Osteocyte (in vitro differentiated cells): ENCODE data around the gene CDH11. TPM values are rescaled to one million over a fixed set of nuclear protein-coding genes. Genes with fewer than 3 reads are reported as not detected.

Source experiments
- DNase-seq: peaks from one replicate; pipeline ENCODE4 v3.0.0; 2021; ENCODE audit warnings: mixed read lengths; ENCODE audit not compliant: unreplicated experiment; ENCODE audit errors: extremely low spot score
- H3K27ac Mint-ChIP-seq: one replicate; pipeline ENCODE4 v1.8.0; 2021; ENCODE audit warnings: mild to moderate bottlenecking, mixed read lengths; ENCODE audit not compliant: unreplicated experiment
- H3K27me3 Mint-ChIP-seq: one replicate; pipeline ENCODE4 v1.8.0; 2021; ENCODE audit warnings: mixed read lengths; ENCODE audit not compliant: unreplicated experiment
- H3K36me3 Mint-ChIP-seq: one replicate; pipeline ENCODE4 v1.8.0; 2021; ENCODE audit warnings: mixed read lengths; ENCODE audit not compliant: unreplicated experiment
- H3K4me1 Mint-ChIP-seq: one replicate; pipeline ENCODE4 v1.8.0; 2021; ENCODE audit warnings: mixed read lengths; ENCODE audit not compliant: unreplicated experiment
- H3K4me3 Mint-ChIP-seq: one replicate; pipeline ENCODE4 v1.8.0; 2021; ENCODE audit warnings: mild to moderate bottlenecking, moderate library complexity, mixed read lengths; ENCODE audit not compliant: unreplicated experiment
- H3K9me3 Mint-ChIP-seq: one replicate; pipeline ENCODE4 v1.8.0; 2021; ENCODE audit warnings: mixed read lengths; ENCODE audit not compliant: unreplicated experiment
- total RNA-seq: library from RNA; stranded (reverse); gene quantifications from 2 replicates; pipeline ENCODE4 v1.2.1, GENCODE V29; 2021
- TF ChIP-seq, protein P1 (sequence below): fragments of 200-600 bp; sonication (generic); IDR thresholded peaks from 2 replicates; pipeline ENCODE4 v1.5.0; 2021; ENCODE audit warnings: antibody characterized with exemption, mild to moderate bottlenecking, moderate library complexity

The CDH11 gene
- total RNA-seq, 1 donor from 2014 or later = 560 TPM

DNA sequence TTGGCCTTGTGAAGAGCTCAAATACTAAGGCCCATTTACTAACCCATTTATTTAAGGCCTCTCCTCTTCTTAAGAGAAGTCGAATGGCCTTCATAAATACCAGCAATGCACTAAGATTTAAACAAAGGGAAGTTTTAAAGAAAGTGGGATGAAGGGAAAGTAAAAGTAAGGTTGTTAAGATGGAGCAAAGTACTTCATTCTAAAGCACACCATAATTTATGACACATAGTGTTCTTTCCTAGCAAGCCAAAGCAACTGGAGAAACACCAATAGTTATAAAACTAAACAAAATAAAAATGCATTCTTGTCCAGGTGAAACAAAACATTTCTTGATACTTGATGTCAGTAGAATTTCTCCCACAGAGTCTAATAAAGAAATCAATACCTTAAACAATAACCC is 27.9 kb downstream of the CDH11 start:
- Mint-ChIP-seq H3K27me3 (no peaks in the 10 kb centered on the region), H3K4me1 (peaks cover 17% of the 10 kb centered on the region), H3K27ac (no peak overlapping the region), H3K36me3 (peaks cover 27% of the 10 kb centered on the region), H3K4me3 (no peak overlapping the region), H3K9me3 (no peaks in the 10 kb centered on the region)
- DNase-seq = no peak
- TF ChIP-seq, protein P1, sequence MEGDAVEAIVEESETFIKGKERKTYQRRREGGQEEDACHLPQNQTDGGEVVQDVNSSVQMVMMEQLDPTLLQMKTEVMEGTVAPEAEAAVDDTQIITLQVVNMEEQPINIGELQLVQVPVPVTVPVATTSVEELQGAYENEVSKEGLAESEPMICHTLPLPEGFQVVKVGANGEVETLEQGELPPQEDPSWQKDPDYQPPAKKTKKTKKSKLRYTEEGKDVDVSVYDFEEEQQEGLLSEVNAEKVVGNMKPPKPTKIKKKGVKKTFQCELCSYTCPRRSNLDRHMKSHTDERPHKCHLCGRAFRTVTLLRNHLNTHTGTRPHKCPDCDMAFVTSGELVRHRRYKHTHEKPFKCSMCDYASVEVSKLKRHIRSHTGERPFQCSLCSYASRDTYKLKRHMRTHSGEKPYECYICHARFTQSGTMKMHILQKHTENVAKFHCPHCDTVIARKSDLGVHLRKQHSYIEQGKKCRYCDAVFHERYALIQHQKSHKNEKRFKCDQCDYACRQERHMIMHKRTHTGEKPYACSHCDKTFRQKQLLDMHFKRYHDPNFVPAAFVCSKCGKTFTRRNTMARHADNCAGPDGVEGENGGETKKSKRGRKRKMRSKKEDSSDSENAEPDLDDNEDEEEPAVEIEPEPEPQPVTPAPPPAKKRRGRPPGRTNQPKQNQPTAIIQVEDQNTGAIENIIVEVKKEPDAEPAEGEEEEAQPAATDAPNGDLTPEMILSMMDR = no peak

- DNase-seq = no peak
These were observed 38.6 kb downstream of the CDH11 start for GRCh38 chr16:65083164-65083857.

GRCh38 chr16:65079549-65079948 is 42.3 kb downstream of the CDH11 start:
- DNase-seq = no peak
- TF ChIP-seq, protein P1 = no peak
- Mint-ChIP-seq H3K27ac (no peak overlapping the region), H3K4me1 (peaks cover 8% of the 10 kb centered on the region), H3K27me3 (no peaks in the 10 kb centered on the region), H3K9me3 (no peaks in the 10 kb centered on the region), H3K4me3 (no peak overlapping the region), H3K36me3 (peaks cover 18% of the 10 kb centered on the region)

More at GRCh38 chr16:65083164-65083857, 38.6 kb downstream of the CDH11 start:
- Mint-ChIP-seq H3K36me3 (peaks cover 15% of the 10 kb centered on the region), H3K27me3 (no peaks in the 10 kb centered on the region), H3K4me3 (no peak overlapping the region), H3K9me3 (no peaks in the 10 kb centered on the region), H3K27ac (no peak overlapping the region), H3K4me1 (peaks cover 12% of the 10 kb centered on the region)
- TF ChIP-seq, protein P1 = no peak

DNA sequence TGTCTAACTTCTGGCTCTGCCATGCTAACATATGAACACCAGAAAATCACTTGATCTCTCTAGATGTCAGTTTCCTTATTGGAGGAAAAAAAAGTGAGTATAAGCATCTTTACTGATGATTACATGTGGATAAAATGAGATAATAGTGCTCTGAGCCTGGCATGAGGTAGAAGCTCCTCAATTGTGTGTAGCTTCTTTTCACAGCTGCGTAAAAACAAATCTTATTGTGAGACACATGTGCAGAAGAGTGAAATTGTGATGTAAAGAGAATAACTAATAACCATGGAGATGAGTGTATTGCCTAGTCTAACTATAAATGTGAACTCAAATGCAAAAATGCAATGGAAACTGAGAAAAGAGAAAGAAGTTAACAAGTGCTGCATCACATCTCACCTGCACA is 44.7 kb downstream of the CDH11 start:
- Mint-ChIP-seq H3K27ac (no peak overlapping the region), H3K9me3 (no peaks in the 10 kb centered on the region), H3K4me1 (peaks cover 8% of the 10 kb centered on the region), H3K27me3 (no peaks in the 10 kb centered on the region), H3K36me3 (peaks cover 16% of the 10 kb centered on the region), H3K4me3 (no peak overlapping the region)
- no peak for DNase-seq
- TF ChIP-seq, protein P1 = no peak

DNA sequence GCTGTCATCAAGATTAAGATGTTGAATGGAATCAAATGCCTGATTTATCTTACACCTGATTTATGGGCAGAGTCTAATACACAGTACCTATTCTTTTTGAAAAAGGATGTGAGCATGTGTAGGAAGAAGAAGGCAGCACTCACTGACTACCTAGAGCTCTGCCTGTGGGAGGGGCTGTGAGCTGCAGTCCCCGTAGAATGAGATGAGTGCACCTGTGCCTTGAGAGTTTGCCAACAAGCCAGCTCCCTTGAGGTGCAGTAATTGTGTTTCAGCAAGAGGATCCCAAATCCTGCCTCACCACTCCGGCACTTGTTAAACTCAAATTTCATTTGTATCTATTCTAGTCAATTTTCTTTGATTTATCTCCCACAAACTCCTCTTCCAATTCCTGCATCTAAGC is 46.0 kb downstream of the CDH11 start:
- no peak for DNase-seq
- H3K36me3 Mint-ChIP-seq = peaks cover 20% of the 10 kb centered on the region
- no peaks in the 10 kb centered on the region for H3K9me3 Mint-ChIP-seq
- H3K27me3 Mint-ChIP-seq = no peaks in the 10 kb centered on the region
- no peak overlapping the region for H3K27ac Mint-ChIP-seq
- TF ChIP-seq, protein P1 = no peak
- no peak overlapping the region for H3K4me3 Mint-ChIP-seq
- peaks cover 15% of the 10 kb centered on the region for H3K4me1 Mint-ChIP-seq
